Stimulated activated naive B cell treated with anti-CD40 and anti-IgM and Interleukin-4, amounts not matched to agents 10 μg/mL and 1 μg/mL and 100 μg/mL, for 72 hours (primary cell): ENCODE measurements around the gene CYLD.
A peak's percentile ranks its signal among the peaks of the same experiment; 100 is the strongest.

Experiments used
- ATAC-seq, 2 donors: fragments of 150-1000 bp; cut with Tn5 transposase; replicated peaks; 2 replicates each; pipeline ENCODE4 v1.10.0; 2021; ENCODE audit warnings: moderate library complexity in 1 of 2
- DNase-seq: peaks from one replicate; pipeline ENCODE4 v3.0.0; 2021
- H3K27ac Mint-ChIP-seq: one replicate; pipeline ENCODE4 v1.8.0; 2022; ENCODE audit warnings: mild to moderate bottlenecking, mixed read lengths
- H3K27me3 Mint-ChIP-seq, 2 donors: one replicate each; pipeline ENCODE4 v1.8.0; 2022; ENCODE audit warnings: mixed read lengths in 2 of 2
- H3K36me3 Mint-ChIP-seq, 2 donors: one replicate each; pipeline ENCODE4 v1.8.0; 2022; ENCODE audit warnings: mixed read lengths in 2 of 2, mild to moderate bottlenecking in 1 of 2
- H3K4me1 Mint-ChIP-seq, 2 donors: one replicate each; pipeline ENCODE4 v1.8.0; 2022; ENCODE audit warnings: mixed read lengths in 2 of 2, mild to moderate bottlenecking in 1 of 2
- H3K4me3 Mint-ChIP-seq, 2 donors: one replicate each; pipeline ENCODE4 v1.8.0; 2022; ENCODE audit warnings: mild to moderate bottlenecking in 2 of 2, mixed read lengths in 2 of 2, moderate library complexity in 1 of 2
- H3K9me3 Mint-ChIP-seq, 2 donors: one replicate each; pipeline ENCODE4 v1.8.0; 2022; ENCODE audit warnings: mixed read lengths in 2 of 2, mild to moderate bottlenecking in 1 of 2

The CYLD gene

DNA sequence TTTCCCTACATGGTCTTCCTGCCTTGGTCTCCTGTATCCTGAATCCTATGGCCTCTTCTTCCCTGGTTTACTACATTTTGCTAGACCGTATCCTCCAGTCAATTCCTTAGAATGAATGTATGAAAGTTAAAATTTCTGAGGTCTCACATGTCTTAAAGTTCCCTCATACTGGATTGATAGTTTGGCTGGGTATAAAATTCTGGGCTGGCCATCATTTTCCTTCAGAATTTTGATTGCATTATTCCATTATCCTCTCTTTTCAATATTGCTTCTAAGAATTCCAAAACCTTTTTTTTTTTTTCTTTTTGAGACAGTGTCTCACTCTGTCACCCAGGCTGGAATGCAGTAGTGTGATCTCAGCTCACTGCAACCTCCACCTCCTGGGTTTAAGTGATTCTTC lies 37.6 kb upstream of the CYLD start:
- Mint-ChIP-seq H3K9me3 (peaks cover 16 to 21% of the 10 kb centered on the region in 2 donors), H3K27me3 (no peaks in the 10 kb centered on the region), H3K27ac (no peak overlapping the region), H3K4me1 (peaks cover 50 to 68% of the 10 kb centered on the region in 2 donors), H3K4me3 (no peak overlapping the region), H3K36me3 (peaks cover 23 to 54% of the 10 kb centered on the region in 2 donors)
- no peak for ATAC-seq
- no peak for DNase-seq

DNA sequence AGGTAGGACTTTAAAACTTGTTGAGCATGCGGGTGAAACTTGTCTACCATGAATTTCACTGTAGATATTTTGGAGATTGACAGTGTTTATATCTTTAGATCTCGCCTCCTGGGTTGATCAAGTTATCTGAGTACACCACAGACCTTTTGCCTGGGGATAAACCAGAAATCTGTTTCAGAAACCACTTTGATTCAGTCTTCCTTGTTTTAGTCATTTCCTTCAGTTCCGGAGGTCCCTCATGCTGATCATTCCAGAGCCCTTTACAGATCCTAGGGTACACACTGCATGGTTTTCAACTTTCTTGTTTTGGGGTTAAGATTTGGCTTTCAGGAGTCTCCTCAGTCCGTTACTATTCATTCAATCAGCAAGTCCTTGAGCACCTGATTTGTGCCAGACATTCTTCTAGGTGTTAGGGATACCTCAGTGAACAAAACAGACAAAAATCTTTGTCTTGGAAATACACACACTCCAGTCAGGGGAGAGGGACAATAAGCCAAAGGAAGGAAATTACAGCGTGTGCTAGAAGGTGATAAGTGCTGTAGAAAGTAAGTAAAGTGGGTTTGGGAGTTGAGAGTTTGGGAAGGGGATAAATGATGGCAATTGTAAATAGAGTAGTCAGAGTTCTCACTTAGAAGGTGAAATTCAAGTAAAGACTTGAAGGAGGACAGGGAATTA lies 36.3 kb upstream of the CYLD start:
- Mint-ChIP-seq H3K9me3 (peaks cover 16 to 21% of the 10 kb centered on the region in 2 donors), H3K4me3 (no peak overlapping the region), H3K36me3 (peaks cover 23 to 55% of the 10 kb centered on the region in 2 donors), H3K27me3 (no peaks in the 10 kb centered on the region), H3K4me1 (peaks cover 47 to 68% of the 10 kb centered on the region in 2 donors), H3K27ac (no peak overlapping the region)
- DNase-seq (no peak), ATAC-seq (no peak)

GRCh38 chr16:50706250-50706649 lies 35.6 kb upstream of the CYLD start:
- H3K4me1 Mint-ChIP-seq = peaks cover 46 to 67% of the 10 kb centered on the region in 2 donors
- H3K36me3 Mint-ChIP-seq = peaks cover 22 to 56% of the 10 kb centered on the region in 2 donors
- ATAC-seq = no peak
- H3K27ac Mint-ChIP-seq = no peak overlapping the region
- peaks cover 16 to 21% of the 10 kb centered on the region in 2 donors for H3K9me3 Mint-ChIP-seq
- DNase-seq = no peak
- no peaks in the 10 kb centered on the region for H3K27me3 Mint-ChIP-seq
- no peak overlapping the region for H3K4me3 Mint-ChIP-seq

- Mint-ChIP-seq H3K9me3 (peaks cover 16 to 21% of the 10 kb centered on the region in 2 donors), H3K27ac (peak overlapping the region; percentile 62), H3K4me3 (peak overlapping the region; percentile 66 to 71), H3K4me1 (peaks cover 48 to 66% of the 10 kb centered on the region in 2 donors), H3K27me3 (no peaks in the 10 kb centered on the region), H3K36me3 (peaks cover 26 to 63% of the 10 kb centered on the region in 2 donors)
- peak; percentile 46 to 53 for ATAC-seq
- no peak for DNase-seq
These were observed 33.4 kb upstream of the CYLD start for GRCh38 chr16:50708373-50709060.

DNA sequence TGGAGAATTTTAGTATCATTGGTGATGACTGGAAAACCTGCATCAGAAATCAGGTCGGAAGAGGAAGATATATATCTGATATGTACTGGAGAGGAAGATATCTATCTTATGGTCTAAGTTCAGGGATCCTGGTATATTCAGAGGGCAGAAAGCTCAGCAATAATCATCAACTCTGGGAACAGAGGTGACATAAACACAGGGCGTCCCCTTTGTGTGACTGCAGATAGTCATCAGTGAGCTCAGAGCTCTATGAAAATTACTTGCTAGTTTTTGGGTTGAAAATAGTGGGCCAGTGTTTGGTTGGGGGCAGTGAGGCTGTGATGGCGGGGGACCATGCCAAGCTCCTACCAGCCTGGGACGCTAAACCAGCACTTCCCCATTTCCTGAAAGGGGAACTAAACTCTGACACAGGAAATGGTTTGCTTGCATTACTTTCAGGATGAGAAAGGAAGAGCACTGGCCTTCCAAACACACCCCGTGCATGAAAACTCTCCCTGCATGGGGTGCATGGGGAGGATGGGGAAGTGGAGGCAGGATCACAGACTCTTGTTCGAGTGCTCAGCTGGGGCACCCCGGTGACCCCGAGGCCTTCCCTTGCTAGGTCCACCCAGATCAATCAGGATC lies 32.7 kb upstream of the CYLD start:
- peak; percentile 82 to 86 for ATAC-seq
- Mint-ChIP-seq H3K4me1 (peaks cover 49 to 70% of the 10 kb centered on the region in 2 donors), H3K27me3 (no peaks in the 10 kb centered on the region), H3K4me3 (peak overlapping the region; percentile 66 to 71), H3K27ac (peak overlapping the region; percentile 62), H3K36me3 (peaks cover 22 to 58% of the 10 kb centered on the region in 2 donors), H3K9me3 (peaks cover 13 to 15% of the 10 kb centered on the region in 2 donors)
- no peak for DNase-seq

- H3K4me1 Mint-ChIP-seq = peaks cover 51 to 75% of the 10 kb centered on the region in 2 donors
These were observed 31.9 kb upstream of the CYLD start for GRCh38 chr16:50709980-50710379.

DNA sequence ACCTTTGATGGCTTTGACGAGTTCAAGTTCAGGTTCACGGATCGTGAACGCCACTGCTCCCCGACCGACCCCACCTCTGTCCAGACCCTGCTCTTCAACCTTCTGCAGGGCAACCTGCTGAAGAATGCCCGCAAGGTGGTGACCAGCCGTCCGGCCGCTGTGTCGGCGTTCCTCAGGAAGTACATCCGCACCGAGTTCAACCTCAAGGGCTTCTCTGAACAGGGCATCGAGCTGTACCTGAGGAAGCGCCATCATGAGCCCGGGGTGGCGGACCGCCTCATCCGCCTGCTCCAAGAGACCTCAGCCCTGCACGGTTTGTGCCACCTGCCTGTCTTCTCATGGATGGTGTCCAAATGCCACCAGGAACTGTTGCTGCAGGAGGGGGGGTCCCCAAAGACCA lies 30.8 kb upstream of the CYLD start:
- peaks cover 0 to 2% of the 10 kb centered on the region in 2 donors for H3K9me3 Mint-ChIP-seq
- no peaks in the 10 kb centered on the region for H3K27me3 Mint-ChIP-seq
- no peak for ATAC-seq
- H3K4me3 Mint-ChIP-seq = no peak overlapping the region
- peaks cover 9 to 42% of the 10 kb centered on the region in 2 donors for H3K36me3 Mint-ChIP-seq
- H3K4me1 Mint-ChIP-seq = peaks cover 47 to 69% of the 10 kb centered on the region in 2 donors
- no peak overlapping the region for H3K27ac Mint-ChIP-seq
- no peak for DNase-seq

More at GRCh38 chr16:50709980-50710379, 31.9 kb upstream of the CYLD start:
- Mint-ChIP-seq H3K27ac (no peak overlapping the region), H3K27me3 (no peaks in the 10 kb centered on the region), H3K36me3 (peaks cover 20 to 53% of the 10 kb centered on the region in 2 donors), H3K9me3 (peaks cover 11% of the 10 kb centered on the region in 2 donors), H3K4me3 (peak overlapping the region in 1 of 2 donors; percentile 49)
- no peak for ATAC-seq
- no peak for DNase-seq

GRCh38 chr16:50711862-50712559 lies 29.9 kb upstream of the CYLD start:
- Mint-ChIP-seq H3K4me3 (no peak overlapping the region), H3K27me3 (no peaks in the 10 kb centered on the region), H3K36me3 (peaks cover 5 to 41% of the 10 kb centered on the region in 2 donors), H3K9me3 (no peaks in the 10 kb centered on the region), H3K4me1 (peaks cover 48 to 74% of the 10 kb centered on the region in 2 donors), H3K27ac (no peak overlapping the region)
- DNase-seq (no peak), ATAC-seq (no peak)

- peaks cover 5 to 38% of the 10 kb centered on the region in 2 donors for H3K36me3 Mint-ChIP-seq
- no peak for DNase-seq
- H3K27me3 Mint-ChIP-seq = no peaks in the 10 kb centered on the region
- no peak overlapping the region for H3K4me3 Mint-ChIP-seq
- H3K4me1 Mint-ChIP-seq = peaks cover 45 to 74% of the 10 kb centered on the region in 2 donors
- ATAC-seq = no peak
- H3K27ac Mint-ChIP-seq = no peak overlapping the region
- H3K9me3 Mint-ChIP-seq = no peaks in the 10 kb centered on the region
These were observed 29.4 kb upstream of the CYLD start for GRCh38 chr16:50712560-50712898.

DNA sequence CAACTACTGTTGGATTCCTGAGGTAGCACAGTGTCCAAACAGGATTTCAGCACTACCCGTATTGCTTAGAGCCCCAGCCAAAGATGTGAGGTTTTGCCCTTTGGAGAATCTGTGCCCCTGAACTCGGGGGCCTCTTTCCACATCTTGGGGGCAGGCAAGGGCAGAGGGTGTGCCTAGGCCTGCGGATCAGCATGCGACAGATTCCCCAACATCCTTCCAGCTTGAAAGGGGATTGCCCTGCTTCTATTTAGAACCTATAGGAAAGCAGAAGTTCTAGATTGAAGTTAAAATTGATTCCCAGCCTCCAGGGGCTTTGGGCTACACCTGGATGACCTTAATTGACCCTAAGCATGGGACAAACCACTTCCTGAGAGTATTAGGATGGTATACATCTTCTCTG lies 28.9 kb upstream of the CYLD start:
- no peak for ATAC-seq
- Mint-ChIP-seq H3K27me3 (no peaks in the 10 kb centered on the region), H3K9me3 (no peaks in the 10 kb centered on the region), H3K4me3 (no peak overlapping the region), H3K27ac (no peak overlapping the region), H3K36me3 (peaks cover 5 to 36% of the 10 kb centered on the region in 2 donors), H3K4me1 (peaks cover 42 to 72% of the 10 kb centered on the region in 2 donors)
- no peak for DNase-seq

GRCh38 chr16:50717091-50717490 lies 24.8 kb upstream of the CYLD start:
- H3K4me1 Mint-ChIP-seq = peaks cover 29 to 55% of the 10 kb centered on the region in 2 donors

DNA sequence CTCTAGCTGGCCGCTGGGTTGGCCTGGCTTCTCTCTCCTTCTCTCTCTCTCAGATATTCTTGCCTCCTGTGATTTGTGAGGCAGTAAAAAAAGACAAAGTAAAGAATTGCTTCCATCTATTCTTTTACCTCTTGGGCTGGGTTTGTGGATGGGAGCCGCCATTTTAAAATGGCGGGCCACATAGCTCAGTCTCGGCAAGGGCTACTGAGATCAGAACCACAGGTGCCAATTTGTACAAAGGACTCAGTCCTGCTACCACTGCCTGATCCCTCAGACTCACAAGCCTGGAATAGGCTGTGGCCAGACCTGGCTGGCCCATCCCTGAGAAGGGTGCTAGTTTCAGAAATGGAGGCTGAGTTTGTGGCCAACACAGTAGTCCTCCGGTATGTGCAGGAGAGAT lies 24.4 kb upstream of the CYLD start:
- DNase-seq (no peak), ATAC-seq (no peak)
- Mint-ChIP-seq H3K36me3 (peaks cover 4 to 23% of the 10 kb centered on the region in 2 donors), H3K9me3 (peaks cover 0 to 1% of the 10 kb centered on the region in 2 donors), H3K4me3 (no peak overlapping the region), H3K27ac (peak overlapping the region; percentile 65), H3K4me1 (peaks cover 27 to 54% of the 10 kb centered on the region in 2 donors), H3K27me3 (no peaks in the 10 kb centered on the region)

More at GRCh38 chr16:50717091-50717490, 24.8 kb upstream of the CYLD start:
- H3K4me3 Mint-ChIP-seq = no peak overlapping the region
- ATAC-seq (peak; percentile 22 to 38), DNase-seq (no peak)
- no peaks in the 10 kb centered on the region for H3K27me3 Mint-ChIP-seq
- H3K27ac Mint-ChIP-seq = no peak overlapping the region
- H3K36me3 Mint-ChIP-seq = peaks cover 2 to 24% of the 10 kb centered on the region in 2 donors
- H3K9me3 Mint-ChIP-seq = no peaks in the 10 kb centered on the region

- H3K36me3 Mint-ChIP-seq = peaks cover 9 to 28% of the 10 kb centered on the region in 2 donors
- no peak for ATAC-seq
- H3K4me3 Mint-ChIP-seq = no peak overlapping the region
- no peak for DNase-seq
- peak overlapping the region; percentile 27 for H3K27ac Mint-ChIP-seq
- H3K9me3 Mint-ChIP-seq = peaks cover 0 to 4% of the 10 kb centered on the region in 2 donors
- no peaks in the 10 kb centered on the region for H3K27me3 Mint-ChIP-seq
- peaks cover 23 to 47% of the 10 kb centered on the region in 2 donors for H3K4me1 Mint-ChIP-seq
These were observed 23.7 kb upstream of the CYLD start for GRCh38 chr16:50718061-50718760.
